ENCODE data around the gene IFNA6. TPM values are rescaled to one million over a fixed set of nuclear protein-coding genes. Genes with fewer than 3 reads are reported as not detected.

IFNA6 gene
- total RNA-seq, 1 donor from 2014 or later, result not detected

GRCh38 chr9:21314152-21314551 is 36.5 kb downstream of the IFNA6 start:
- H3K9me3 Mint-ChIP-seq, result no peaks in the 10 kb centered on the region
- peaks cover 5% of the 10 kb centered on the region for H3K4me1 Mint-ChIP-seq (ENCODE audit: unreplicated experiment)
- no peak for TF ChIP-seq CTCF (conservative IDR thresholded peaks at IDR 0.05)
- H3K4me3 Mint-ChIP-seq, result no peak overlapping the region
- H3K36me3 Mint-ChIP-seq, result no peaks in the 10 kb centered on the region
- DNase-seq (ENCODE audit: extremely low spot score, unreplicated experiment), result no peak
- H3K27me3 Mint-ChIP-seq, result peaks cover 28% of the 10 kb centered on the region
- no peak overlapping the region for H3K27ac Mint-ChIP-seq

- no peaks in the 10 kb centered on the region for H3K9me3 Mint-ChIP-seq
- H3K27me3 Mint-ChIP-seq, result peaks cover 32% of the 10 kb centered on the region
Measured at GRCh38 chr9:21311889-21312288, 38.8 kb downstream of the IFNA6 start.

GRCh38 chr9:21305213-21305612 is 45.5 kb downstream of the IFNA6 start, which contains the start of gene IFNA5:
TSS of gene IFNA5 (minus strand) at chr9:21305313. CDS start at chr9:21305256, 57 bp downstream.
- H3K9me3 Mint-ChIP-seq, result no peaks in the 10 kb centered on the region
- H3K4me1 Mint-ChIP-seq (ENCODE audit: unreplicated experiment), result no peaks in the 10 kb centered on the region
- TF ChIP-seq CTCF (conservative IDR thresholded peaks at IDR 0.05), result no peak
- H3K36me3 Mint-ChIP-seq, result no peaks in the 10 kb centered on the region
- H3K27ac Mint-ChIP-seq, result no peak within 1 kb of the TSS
- H3K4me3 Mint-ChIP-seq, result no peak within 1 kb of the TSS
- peaks cover 39% of the 10 kb centered on the region for H3K27me3 Mint-ChIP-seq
- DNase-seq (ENCODE audit: extremely low spot score, unreplicated experiment), result no peak

More at GRCh38 chr9:21311889-21312288, 38.8 kb downstream of the IFNA6 start:
- DNase-seq (ENCODE audit: extremely low spot score, unreplicated experiment), result no peak
- no peaks in the 10 kb centered on the region for H3K4me1 Mint-ChIP-seq (ENCODE audit: unreplicated experiment)
- no peaks in the 10 kb centered on the region for H3K36me3 Mint-ChIP-seq
- no peak overlapping the region for H3K4me3 Mint-ChIP-seq
- H3K27ac Mint-ChIP-seq, result no peak overlapping the region
- TF ChIP-seq CTCF (conservative IDR thresholded peaks at IDR 0.05), result no peak

Other genes with a start within 250 kb of the IFNA6 start
- gene IFNW1, start 209.1 kb downstream of the IFNA6 start, total RNA-seq (ENCODE audit: low replicate concordance), result not detected in 2 replicates
- gene IFNA21, start 184.2 kb downstream of the IFNA6 start, total RNA-seq (ENCODE audit: low replicate concordance), result not detected in 2 replicates
- not detected in 2 replicates for gene IFNA4, start 163.3 kb downstream of the IFNA6 start, total RNA-seq (ENCODE audit: low replicate concordance)
- not detected in 2 replicates for gene IFNA7, start 148.7 kb downstream of the IFNA6 start, total RNA-seq (ENCODE audit: low replicate concordance)
- not detected in 2 replicates for gene IFNA10, start 143.7 kb downstream of the IFNA6 start, total RNA-seq (ENCODE audit: low replicate concordance)
- gene IFNA16, start 133.6 kb downstream of the IFNA6 start, total RNA-seq (ENCODE audit: low replicate concordance), result not detected in 2 replicates
- gene IFNA17, start 122.7 kb downstream of the IFNA6 start, total RNA-seq (ENCODE audit: low replicate concordance), result not detected in 2 replicates
- gene IFNA14, start 110.9 kb downstream of the IFNA6 start, total RNA-seq (ENCODE audit: low replicate concordance), result not detected in 2 replicates
- not detected in 2 replicates for gene IFNA5, start 45.6 kb downstream of the IFNA6 start, total RNA-seq (ENCODE audit: low replicate concordance)
- 29.9 and 33.3 TPM in 2 replicates for gene KLHL9, start 15.5 kb downstream of the IFNA6 start, total RNA-seq (ENCODE audit: low replicate concordance)
- not detected in 2 replicates for gene IFNA13, start 17.2 kb upstream of the IFNA6 start, total RNA-seq (ENCODE audit: low replicate concordance)
- gene IFNA2, start 34.5 kb upstream of the IFNA6 start, total RNA-seq (ENCODE audit: low replicate concordance), result not detected in 2 replicates
- not detected in 2 replicates for gene IFNA8, start 58.2 kb upstream of the IFNA6 start, total RNA-seq (ENCODE audit: low replicate concordance)
- gene IFNA1, start 89.6 kb upstream of the IFNA6 start, total RNA-seq (ENCODE audit: low replicate concordance), result not detected in 2 replicates
- 0.19 and 0.75 TPM in 2 replicates for gene IFNE, start 131.4 kb upstream of the IFNA6 start, total RNA-seq (ENCODE audit: low replicate concordance)

All from type B pancreatic cell (in vitro differentiated cells).